Measurements from ENCODE around the gene ATP11A. TPM values are rescaled to one million over a fixed set of nuclear protein-coding genes. Genes with fewer than 3 reads are reported as not detected.
"Not testable (repeated sequence)": the region's sequence is repeated elsewhere in the genome, so short reads cannot be mapped to it uniquely, and the experiment has no call there.

The ATP11A gene
- total RNA-seq, 1 experiment from 2014 or later, result 9.4 TPM

DNA sequence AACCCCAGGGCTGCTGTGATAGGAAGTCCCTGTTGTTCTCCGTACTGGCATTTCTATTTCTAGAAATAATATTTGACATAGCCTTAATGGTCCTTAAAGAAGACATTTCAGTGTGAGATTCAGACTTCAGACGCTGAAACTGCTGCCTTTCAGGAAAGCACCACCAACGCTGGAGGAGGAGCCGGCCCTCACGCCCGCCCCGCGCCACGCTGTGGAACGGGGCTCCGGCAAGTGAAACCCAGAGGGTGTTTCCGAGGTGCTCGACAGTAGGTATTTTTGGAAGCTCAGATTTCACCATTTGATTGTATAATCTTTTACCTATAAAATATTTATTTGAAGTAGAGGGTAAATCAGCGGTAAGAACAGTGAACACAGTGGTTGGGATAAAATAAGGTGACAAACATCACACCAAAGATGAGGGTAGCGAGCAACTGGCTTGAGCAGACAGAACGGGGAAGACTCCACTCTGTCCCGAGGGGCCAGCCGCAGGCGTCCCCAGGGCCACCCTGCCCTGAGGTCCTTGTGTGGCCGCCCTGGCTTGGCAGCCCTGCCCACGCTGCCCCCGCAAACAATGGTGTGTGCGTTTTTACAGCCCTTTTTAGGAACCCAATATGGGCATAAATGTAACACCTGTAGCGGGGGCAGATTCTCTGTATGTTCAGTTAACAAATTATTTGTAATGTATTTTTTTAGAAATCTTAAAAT lies 193.6 kb downstream of the ATP11A start:
- Histone ChIP-seq H3K4me1 (ENCODE audit: insufficient read depth, low read length, poor library complexity, severe bottlenecking) (no peaks in the 10 kb centered on the region), H3K27ac (ENCODE audit: low read depth, low read length, poor library complexity, severe bottlenecking) (no peak overlapping the region), H3K9me3 (ENCODE audit: low read depth, low read length, poor library complexity, severe bottlenecking) (no peaks in the 10 kb centered on the region), H3K36me3 (ENCODE audit: insufficient read depth, low read length, poor library complexity, severe bottlenecking) (no peaks in the 10 kb centered on the region), H3K27me3 (replicated peaks; ENCODE audit: insufficient read depth, low read depth, low read length, poor library complexity) (no peaks in the 10 kb centered on the region), H3K4me3 (ENCODE audit: low read depth, low read length, poor library complexity, severe bottlenecking) (no peak overlapping the region)
- ChIA-PET CTCF (no interaction called here), POLR2A (ENCODE audit: low non-redundant PET) (no interaction called here)
- TF ChIP-seq, protein P1, sequence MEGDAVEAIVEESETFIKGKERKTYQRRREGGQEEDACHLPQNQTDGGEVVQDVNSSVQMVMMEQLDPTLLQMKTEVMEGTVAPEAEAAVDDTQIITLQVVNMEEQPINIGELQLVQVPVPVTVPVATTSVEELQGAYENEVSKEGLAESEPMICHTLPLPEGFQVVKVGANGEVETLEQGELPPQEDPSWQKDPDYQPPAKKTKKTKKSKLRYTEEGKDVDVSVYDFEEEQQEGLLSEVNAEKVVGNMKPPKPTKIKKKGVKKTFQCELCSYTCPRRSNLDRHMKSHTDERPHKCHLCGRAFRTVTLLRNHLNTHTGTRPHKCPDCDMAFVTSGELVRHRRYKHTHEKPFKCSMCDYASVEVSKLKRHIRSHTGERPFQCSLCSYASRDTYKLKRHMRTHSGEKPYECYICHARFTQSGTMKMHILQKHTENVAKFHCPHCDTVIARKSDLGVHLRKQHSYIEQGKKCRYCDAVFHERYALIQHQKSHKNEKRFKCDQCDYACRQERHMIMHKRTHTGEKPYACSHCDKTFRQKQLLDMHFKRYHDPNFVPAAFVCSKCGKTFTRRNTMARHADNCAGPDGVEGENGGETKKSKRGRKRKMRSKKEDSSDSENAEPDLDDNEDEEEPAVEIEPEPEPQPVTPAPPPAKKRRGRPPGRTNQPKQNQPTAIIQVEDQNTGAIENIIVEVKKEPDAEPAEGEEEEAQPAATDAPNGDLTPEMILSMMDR (conservative IDR thresholded peaks at IDR 0.05; ENCODE audit: low read depth, low read length), result no peak
- no peak for TF ChIP-seq EZH2 (IDR thresholded peaks at IDR 0.05; ENCODE audit: borderline replicate concordance, low read depth, low read length, poor library complexity, severe bottlenecking)
- no peak for DNase-seq (ENCODE audit: low spot score)
- intact Hi-C loops (cut with micrococcal nuclease; ENCODE audit: unreplicated experiment), result no loop called here
- BruUV-seq (replicated peaks), result no TSS peak

DNA sequence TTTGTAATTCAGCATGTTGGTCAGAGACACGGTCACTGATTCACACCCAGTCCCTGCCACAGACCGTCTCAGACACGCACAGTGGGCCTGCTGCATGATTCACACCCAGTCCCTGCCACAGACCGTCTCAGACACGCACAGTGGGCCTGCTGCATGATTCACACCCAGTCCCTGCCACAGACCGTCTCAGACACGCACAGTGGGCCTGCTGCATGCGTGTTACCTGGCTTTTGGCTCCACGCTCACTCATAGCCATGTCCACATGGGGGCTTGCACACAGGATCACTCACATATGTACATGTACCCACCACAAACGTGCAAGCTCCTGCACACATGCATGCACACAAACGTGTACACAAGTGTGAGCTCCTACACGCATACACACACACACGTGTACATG lies 194.9 kb downstream of the ATP11A start:
- BruUV-seq (replicated peaks); H3K27ac ChIP-seq (ENCODE audit: low read depth, low read length, poor library complexity, severe bottlenecking); H3K4me3 ChIP-seq (ENCODE audit: low read depth, low read length, poor library complexity, severe bottlenecking); POLR2A ChIA-PET (ENCODE audit: low non-redundant PET); DNase-seq (ENCODE audit: low spot score); intact Hi-C loops (cut with micrococcal nuclease; ENCODE audit: unreplicated experiment); H3K36me3 ChIP-seq (ENCODE audit: insufficient read depth, low read length, poor library complexity, severe bottlenecking); CTCF ChIA-PET; H3K4me1 ChIP-seq (ENCODE audit: insufficient read depth, low read length, poor library complexity, severe bottlenecking); H3K9me3 ChIP-seq (ENCODE audit: low read depth, low read length, poor library complexity, severe bottlenecking); H3K27me3 ChIP-seq (replicated peaks; ENCODE audit: insufficient read depth, low read depth, low read length, poor library complexity): not testable (repeated sequence)

DNA sequence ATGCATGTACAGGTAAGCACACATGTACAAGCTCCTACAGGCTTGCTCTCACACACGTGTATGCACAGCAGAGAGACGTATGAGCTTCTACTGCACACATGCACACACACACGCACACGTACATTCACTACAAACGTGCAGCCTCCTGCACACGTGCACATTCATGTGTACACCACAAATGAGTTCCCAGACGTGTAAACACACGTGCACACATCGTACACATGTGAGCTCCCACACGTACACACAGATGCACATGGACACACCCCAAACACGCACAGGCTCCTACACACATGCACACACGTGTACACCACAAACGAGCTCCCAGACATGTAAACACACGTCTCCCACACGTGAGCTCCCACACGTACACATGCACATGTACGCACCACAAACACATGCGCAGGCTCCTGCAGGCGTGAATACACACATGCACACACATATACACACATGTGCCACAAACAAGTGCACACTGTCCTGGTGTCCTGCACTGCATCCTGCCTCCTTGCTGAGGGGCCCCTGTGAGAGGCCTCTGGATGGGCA lies 195.5 kb downstream of the ATP11A start:
- TF ChIP-seq, protein P1 (conservative IDR thresholded peaks at IDR 0.05; ENCODE audit: low read depth, low read length), result no peak
- TF ChIP-seq EZH2 (IDR thresholded peaks at IDR 0.05; ENCODE audit: borderline replicate concordance, low read depth, low read length, poor library complexity, severe bottlenecking), result no peak
- CTCF ChIA-PET, result no interaction called here
- no peaks in the 10 kb centered on the region for H3K36me3 ChIP-seq (ENCODE audit: insufficient read depth, low read length, poor library complexity, severe bottlenecking)
- no peaks in the 10 kb centered on the region for H3K4me1 ChIP-seq (ENCODE audit: insufficient read depth, low read length, poor library complexity, severe bottlenecking)
- no peaks in the 10 kb centered on the region for H3K9me3 ChIP-seq (ENCODE audit: low read depth, low read length, poor library complexity, severe bottlenecking)
- DNase-seq (ENCODE audit: low spot score), result no peak
- BruUV-seq (replicated peaks), result no TSS peak
- intact Hi-C loops (cut with micrococcal nuclease; ENCODE audit: unreplicated experiment), result no loop called here
- no peak overlapping the region for H3K4me3 ChIP-seq (ENCODE audit: low read depth, low read length, poor library complexity, severe bottlenecking)
- POLR2A ChIA-PET (ENCODE audit: low non-redundant PET), result no interaction called here
- H3K27ac ChIP-seq (ENCODE audit: low read depth, low read length, poor library complexity, severe bottlenecking), result no peak overlapping the region
- H3K27me3 ChIP-seq (replicated peaks; ENCODE audit: insufficient read depth, low read depth, low read length, poor library complexity), result no peaks in the 10 kb centered on the region

DNA sequence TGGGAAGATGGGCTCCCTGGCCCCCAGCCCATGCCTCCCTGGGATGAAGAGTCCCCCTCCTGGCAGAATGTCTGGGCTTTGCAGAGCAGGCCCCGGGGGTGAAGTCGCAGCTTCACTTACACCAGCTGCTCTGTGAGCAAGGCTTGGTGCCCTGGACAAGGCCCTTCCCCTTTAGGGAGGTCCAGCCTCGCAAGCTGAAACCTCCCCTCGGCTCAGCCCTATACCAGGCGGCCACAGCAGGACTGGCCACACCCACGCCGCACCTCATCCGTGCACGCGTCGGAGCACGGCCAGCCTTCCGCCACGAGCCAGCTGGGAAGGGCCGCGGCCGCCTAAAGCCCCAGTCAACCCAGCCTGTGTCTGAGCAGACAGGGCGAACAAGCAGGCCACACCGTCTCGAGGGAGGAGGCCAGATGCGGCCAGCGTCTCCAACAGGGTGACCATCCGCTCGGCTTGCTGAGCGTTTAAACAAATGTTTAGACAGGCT lies 196.0 kb downstream of the ATP11A start:
- H3K4me1 ChIP-seq (ENCODE audit: insufficient read depth, low read length, poor library complexity, severe bottlenecking), result no peaks in the 10 kb centered on the region
- no TSS peak for BruUV-seq (replicated peaks)
- intact Hi-C loops (cut with micrococcal nuclease; ENCODE audit: unreplicated experiment), result no loop called here
- ChIA-PET CTCF (interaction anchor here (0.7 kb wide), 1 partner anchor 11 kb away, joined by 4 read pairs; no protein-coding TSS in a partner anchor), POLR2A (ENCODE audit: low non-redundant PET) (no interaction called here)
- no peak for DNase-seq (ENCODE audit: low spot score)
- no peaks in the 10 kb centered on the region for H3K36me3 ChIP-seq (ENCODE audit: insufficient read depth, low read length, poor library complexity, severe bottlenecking)
- H3K27ac ChIP-seq (ENCODE audit: low read depth, low read length, poor library complexity, severe bottlenecking), result no peak overlapping the region
- no peaks in the 10 kb centered on the region for H3K27me3 ChIP-seq (replicated peaks; ENCODE audit: insufficient read depth, low read depth, low read length, poor library complexity)
- H3K4me3 ChIP-seq (ENCODE audit: low read depth, low read length, poor library complexity, severe bottlenecking), result no peak overlapping the region
- TF ChIP-seq, protein P1 (conservative IDR thresholded peaks at IDR 0.05; ENCODE audit: low read depth, low read length), result no peak
- H3K9me3 ChIP-seq (ENCODE audit: low read depth, low read length, poor library complexity, severe bottlenecking), result no peaks in the 10 kb centered on the region
